Tibial nerve (tissue), 4 donors: ENCODE measurements around the gene ARHGEF5. TPM values are rescaled to one million over a fixed set of nuclear protein-coding genes. Genes with fewer than 3 reads are reported as not detected.

ENCODE experiments used
- DNase-seq, 2 donors: peaks; one replicate each; pipeline ENCODE4 v3.0.0-alpha.2; 2019; ENCODE audit warnings: low spot score in 2 of 2
- H3K27ac ChIP-seq, 4 donors: fragments of 200-600 bp; sonication (generic) in 3 of 4; one replicate each; pipeline ENCODE4 v1.5.1; 2017 to 2019; ENCODE audit warnings: mild to moderate bottlenecking in 1 of 4
- H3K27me3 ChIP-seq, 2 donors: fragments of 200-600 bp; sonication (generic) in 1 of 2; one replicate each; pipeline versions ENCODE4 v1.5.1 to v1.6.0; 2017 to 2019
- H3K36me3 ChIP-seq, 3 donors: fragments of 200-600 bp; sonication (generic); one replicate each; pipeline ENCODE4 v1.5.1; 2018 to 2019
- H3K4me1 ChIP-seq, 4 donors: fragments of 200-600 bp; sonication (generic) in 3 of 4; one replicate each; pipeline ENCODE4 v1.5.1; 2017 to 2019
- H3K4me3 ChIP-seq, 4 donors: fragments of 200-600 bp; sonication (generic) in 3 of 4; one replicate each; pipeline ENCODE4 v1.5.1; 2017 to 2019; ENCODE audit warnings: mild to moderate bottlenecking in 1 of 4, moderate library complexity in 1 of 4
- H3K9me3 ChIP-seq, 4 donors: fragments of 200-600 bp; sonication (generic) in 3 of 4; one replicate each; pipeline ENCODE4 v1.5.1; 2017 to 2019
- EP300 ChIP-seq, 2 donors: sonication (generic); formaldehyde crosslinking; IDR thresholded peaks; one replicate each; pipeline ENCODE4 v1.6.1; 2017; ENCODE audit warnings: antibody characterized with exemption in 2 of 2, mild to moderate bottlenecking in 1 of 2
- POLR2A ChIP-seq, 2 donors: fragments of 450-650 bp; IDR thresholded peaks; one replicate each; pipeline ENCODE4 v1.6.1; 2017; ENCODE audit warnings: antibody characterized with exemption in 2 of 2, mild to moderate bottlenecking in 2 of 2, moderate library complexity in 2 of 2
- WGBS, 2 donors: methylation state at CpG; one replicate each; pipeline ENCODE4 v1.1.5; 2018; 5-methylcytosine and 5-hydroxymethylcytosine counted together
- total RNA-seq, 4 donors: library from RNA; depleted of rRNA; stranded (reverse); fragments of >200 nt; gene quantifications; one replicate each; pipeline ENCODE4 v1.1.0, GENCODE V29; 2016
- TF ChIP-seq, protein P1 (sequence below), 5 experiments: fragments of 200-600 bp in 3 of 5; fragments of 450-650 bp in 2 of 5; sonication (generic) in 3 of 5; IDR thresholded peaks; one replicate each; pipeline ENCODE4 v1.5.1; 2016 to 2019; ENCODE audit warnings: antibody characterized with exemption in 5 of 5, mild to moderate bottlenecking in 3 of 5, moderate library complexity in 2 of 5

Gene ARHGEF5
- total RNA-seq, 4 donors from 2014 or later: 5.9 to 13.2 (median 10.4) TPM

DNA sequence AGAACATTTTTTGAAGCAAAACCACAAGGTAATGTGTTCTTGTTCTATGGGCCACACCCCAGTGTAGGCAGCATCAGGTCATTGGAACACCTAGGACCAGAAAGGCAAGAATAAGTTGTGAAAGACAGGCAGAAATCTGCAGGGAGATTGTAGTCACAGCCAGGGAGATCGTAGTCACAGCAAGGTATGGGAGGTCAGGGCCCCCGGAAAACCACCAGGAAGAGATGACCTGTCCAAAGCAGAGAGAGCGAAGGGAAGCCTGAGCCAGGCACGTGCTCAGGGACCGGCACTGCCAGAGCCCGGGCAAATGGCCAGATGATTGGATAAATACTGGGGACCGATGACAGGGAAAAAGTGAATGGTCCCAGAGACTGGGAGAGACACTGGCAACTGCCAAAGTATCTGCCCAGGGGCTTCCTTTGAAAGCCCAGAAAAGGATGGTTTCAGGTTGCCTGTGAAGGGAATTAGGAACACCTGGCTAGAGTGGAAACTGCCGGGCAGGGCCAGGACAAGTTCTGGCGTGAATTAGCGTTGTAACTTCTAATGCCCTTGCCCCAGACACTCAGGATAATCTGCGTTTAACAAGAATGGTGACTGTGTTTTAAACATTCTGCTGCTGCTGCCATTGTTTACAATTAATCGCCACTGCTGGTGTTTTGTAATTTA, 52.2 kb downstream of the ARHGEF5 start:
- Histone ChIP-seq H3K36me3 (no peaks in the 10 kb centered on the region), H3K27ac (no peak overlapping the region), H3K4me3 (no peak overlapping the region), H3K4me1 (peaks cover 0 to 6% (median 0%) of the 10 kb centered on the region in 4 donors), H3K9me3 (no peaks in the 10 kb centered on the region), H3K27me3 (no peaks in the 10 kb centered on the region)
- DNase-seq: no peak
- TF ChIP-seq EP300 (IDR thresholded peaks at IDR 0.05) (no peak), POLR2A (IDR thresholded peaks at IDR 0.05) (no peak)
- TF ChIP-seq, protein P1, sequence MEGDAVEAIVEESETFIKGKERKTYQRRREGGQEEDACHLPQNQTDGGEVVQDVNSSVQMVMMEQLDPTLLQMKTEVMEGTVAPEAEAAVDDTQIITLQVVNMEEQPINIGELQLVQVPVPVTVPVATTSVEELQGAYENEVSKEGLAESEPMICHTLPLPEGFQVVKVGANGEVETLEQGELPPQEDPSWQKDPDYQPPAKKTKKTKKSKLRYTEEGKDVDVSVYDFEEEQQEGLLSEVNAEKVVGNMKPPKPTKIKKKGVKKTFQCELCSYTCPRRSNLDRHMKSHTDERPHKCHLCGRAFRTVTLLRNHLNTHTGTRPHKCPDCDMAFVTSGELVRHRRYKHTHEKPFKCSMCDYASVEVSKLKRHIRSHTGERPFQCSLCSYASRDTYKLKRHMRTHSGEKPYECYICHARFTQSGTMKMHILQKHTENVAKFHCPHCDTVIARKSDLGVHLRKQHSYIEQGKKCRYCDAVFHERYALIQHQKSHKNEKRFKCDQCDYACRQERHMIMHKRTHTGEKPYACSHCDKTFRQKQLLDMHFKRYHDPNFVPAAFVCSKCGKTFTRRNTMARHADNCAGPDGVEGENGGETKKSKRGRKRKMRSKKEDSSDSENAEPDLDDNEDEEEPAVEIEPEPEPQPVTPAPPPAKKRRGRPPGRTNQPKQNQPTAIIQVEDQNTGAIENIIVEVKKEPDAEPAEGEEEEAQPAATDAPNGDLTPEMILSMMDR (IDR thresholded peaks at IDR 0.05): no peak
- WGBS, 2 donors: 56 to 57% methylated on average over 12 of the region's 12 CpGs

DNA sequence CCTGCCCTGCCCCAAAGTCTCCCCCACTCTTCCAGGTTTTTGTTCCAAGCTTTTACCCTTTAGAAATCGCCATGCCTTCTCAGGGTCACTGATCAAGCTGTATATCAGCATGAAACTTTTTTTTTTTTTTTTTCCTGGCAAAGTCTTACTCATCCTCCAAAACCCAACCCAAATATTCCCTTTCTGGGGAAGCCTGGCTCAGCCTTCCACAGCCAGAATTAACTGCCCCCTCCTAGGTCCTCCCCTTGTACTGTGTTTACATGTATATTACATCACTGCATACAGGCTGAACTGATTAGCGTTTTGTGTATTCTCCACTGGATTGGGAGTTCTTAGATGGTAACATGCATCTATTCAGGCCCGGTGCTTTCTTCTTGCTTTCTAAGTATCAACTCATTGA, 52.9 kb downstream of the ARHGEF5 start:
- H3K27me3 ChIP-seq: no peaks in the 10 kb centered on the region

DNA sequence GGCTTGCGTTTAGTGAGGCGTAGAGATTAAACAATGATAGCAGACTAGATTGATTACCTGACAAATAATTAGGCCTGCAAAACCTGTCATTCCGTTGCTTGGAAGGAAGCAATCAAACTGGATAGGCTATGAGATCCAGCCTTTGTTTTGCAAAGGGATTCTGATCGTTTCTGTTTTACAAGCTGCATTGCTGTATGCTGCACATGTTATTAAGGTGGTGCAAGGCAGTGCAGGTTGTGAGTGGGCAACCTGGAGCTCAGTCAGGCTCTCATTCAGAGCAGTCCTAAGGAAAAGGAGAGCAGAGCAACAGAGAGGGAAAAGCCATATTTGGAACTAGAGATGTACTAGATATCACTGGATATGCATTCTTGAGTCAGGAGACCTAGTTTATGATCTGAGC, 55.2 kb downstream of the ARHGEF5 start:
- TF ChIP-seq, protein P1 (IDR thresholded peaks at IDR 0.05): no peak
- TF ChIP-seq EP300 (IDR thresholded peaks at IDR 0.05) (no peak), POLR2A (IDR thresholded peaks at IDR 0.05) (no peak)
- Histone ChIP-seq H3K36me3 (no peaks in the 10 kb centered on the region), H3K9me3 (no peaks in the 10 kb centered on the region), H3K4me1 (peaks cover 0 to 6% (median 0%) of the 10 kb centered on the region in 4 donors), H3K27ac (no peak overlapping the region), H3K27me3 (no peaks in the 10 kb centered on the region), H3K4me3 (no peak overlapping the region)
- DNase-seq: no peak
- WGBS, 2 donors: 35 to 39% methylated on average over 4 of the region's 4 CpGs

More for the DNA sequence above, 52.9 kb downstream of the ARHGEF5 start:
- H3K9me3 ChIP-seq: no peaks in the 10 kb centered on the region
- WGBS, 2 donors: 70 to 71% methylated on average over 3 of the region's 3 CpGs
- TF ChIP-seq, protein P1 (IDR thresholded peaks at IDR 0.05): no peak
- TF ChIP-seq EP300 (IDR thresholded peaks at IDR 0.05) (no peak), POLR2A (IDR thresholded peaks at IDR 0.05) (no peak)
- no peak for DNase-seq
- no peak overlapping the region for H3K27ac ChIP-seq
- no peaks in the 10 kb centered on the region for H3K36me3 ChIP-seq
- H3K4me1 ChIP-seq: peaks cover 0 to 6% (median 0%) of the 10 kb centered on the region in 4 donors
- H3K4me3 ChIP-seq: no peak overlapping the region

DNA sequence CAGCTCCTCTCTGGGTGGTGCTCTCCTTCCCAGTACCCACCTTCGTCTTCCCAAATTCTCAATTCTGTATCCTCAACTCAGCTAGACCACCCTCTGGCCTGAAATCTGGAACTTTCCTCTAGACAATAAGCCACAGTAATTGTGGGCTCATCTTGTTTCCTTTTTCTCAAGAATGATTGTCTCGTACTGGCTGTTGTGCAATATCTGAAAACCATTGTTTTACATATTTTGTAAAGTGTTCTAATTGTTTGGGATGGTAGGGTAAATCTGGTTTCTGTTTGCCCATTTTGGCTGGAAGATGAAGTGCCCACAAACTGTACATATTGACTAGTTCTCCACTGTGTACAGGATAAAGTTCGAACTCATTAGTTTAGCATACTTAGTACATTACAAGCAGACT, 59.6 kb downstream of the ARHGEF5 start:
- no peak overlapping the region for H3K4me3 ChIP-seq
- 73% methylated on average over 3 of the region's 3 CpGs for WGBS, 2 donors
- no peak overlapping the region for H3K27ac ChIP-seq
- DNase-seq: no peak
- no peaks in the 10 kb centered on the region for H3K27me3 ChIP-seq
- no peaks in the 10 kb centered on the region for H3K4me1 ChIP-seq
- no peaks in the 10 kb centered on the region for H3K36me3 ChIP-seq
- TF ChIP-seq EP300 (IDR thresholded peaks at IDR 0.05): no peak
- TF ChIP-seq, protein P1 (IDR thresholded peaks at IDR 0.05): no peak
- no peak for TF ChIP-seq POLR2A (IDR thresholded peaks at IDR 0.05)
- H3K9me3 ChIP-seq: peaks cover 0 to 8% (median 0%) of the 10 kb centered on the region in 4 donors

DNA sequence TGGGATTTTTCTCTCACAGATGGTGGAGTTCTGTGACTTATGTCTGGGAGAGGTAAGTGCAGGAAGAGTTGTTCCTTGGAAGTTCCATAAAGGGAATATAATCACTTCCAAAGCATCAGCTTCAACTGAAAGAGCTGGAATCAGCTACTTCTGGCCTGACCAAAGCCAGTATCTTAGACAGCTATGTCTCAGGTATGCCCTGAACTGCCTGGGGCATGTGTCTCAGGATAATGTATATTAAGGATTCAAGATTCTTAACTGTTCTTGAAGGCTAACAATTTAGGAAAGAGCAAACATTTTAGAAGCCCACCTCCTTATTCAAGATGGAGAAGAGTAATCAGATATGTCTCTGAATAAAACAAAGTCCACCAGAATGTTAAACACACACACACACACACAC, 60.7 kb downstream of the ARHGEF5 start:
- no peak overlapping the region for H3K27ac ChIP-seq
- TF ChIP-seq, protein P1 (IDR thresholded peaks at IDR 0.05): no peak
- TF ChIP-seq POLR2A (IDR thresholded peaks at IDR 0.05) (no peak), EP300 (IDR thresholded peaks at IDR 0.05) (no peak)

More for the DNA sequence above, 60.7 kb downstream of the ARHGEF5 start:
- DNase-seq: no peak
- no peaks in the 10 kb centered on the region for H3K4me1 ChIP-seq
- no peaks in the 10 kb centered on the region for H3K36me3 ChIP-seq
- no peak overlapping the region for H3K4me3 ChIP-seq
- H3K9me3 ChIP-seq: peaks cover 0 to 8% (median 0%) of the 10 kb centered on the region in 4 donors
- H3K27me3 ChIP-seq: no peaks in the 10 kb centered on the region
